NCI-H2107 treated with DMSO at 0.1 percent for 48 hours (cell line): Measurements from ENCODE around the gene FAM193B.

Experiments
- DNase-seq: peaks from one replicate; lab custom pipeline; 2025; ENCODE audit not compliant: unreplicated experiment; lab: John Stamatoyannopoulos, UW

Gene FAM193B

GRCh38 chr5:177472460-177473442 is 81.6 kb downstream of the FAM193B start:
- DNase-seq, result no peak

GRCh38 chr5:177471610-177472356 is 82.6 kb downstream of the FAM193B start:
- no peak for DNase-seq

- no peak for DNase-seq
Observed at GRCh38 chr5:177470759-177471536, 83.4 kb downstream of the FAM193B start.
